ENCODE measurements around the gene LAGE3. TPM values are rescaled to one million over a fixed set of nuclear protein-coding genes. Genes with fewer than 3 reads are reported as not detected.

The LAGE3 gene
- total RNA-seq, 1 experiment from 2014 or later: 51.8 TPM

DNA sequence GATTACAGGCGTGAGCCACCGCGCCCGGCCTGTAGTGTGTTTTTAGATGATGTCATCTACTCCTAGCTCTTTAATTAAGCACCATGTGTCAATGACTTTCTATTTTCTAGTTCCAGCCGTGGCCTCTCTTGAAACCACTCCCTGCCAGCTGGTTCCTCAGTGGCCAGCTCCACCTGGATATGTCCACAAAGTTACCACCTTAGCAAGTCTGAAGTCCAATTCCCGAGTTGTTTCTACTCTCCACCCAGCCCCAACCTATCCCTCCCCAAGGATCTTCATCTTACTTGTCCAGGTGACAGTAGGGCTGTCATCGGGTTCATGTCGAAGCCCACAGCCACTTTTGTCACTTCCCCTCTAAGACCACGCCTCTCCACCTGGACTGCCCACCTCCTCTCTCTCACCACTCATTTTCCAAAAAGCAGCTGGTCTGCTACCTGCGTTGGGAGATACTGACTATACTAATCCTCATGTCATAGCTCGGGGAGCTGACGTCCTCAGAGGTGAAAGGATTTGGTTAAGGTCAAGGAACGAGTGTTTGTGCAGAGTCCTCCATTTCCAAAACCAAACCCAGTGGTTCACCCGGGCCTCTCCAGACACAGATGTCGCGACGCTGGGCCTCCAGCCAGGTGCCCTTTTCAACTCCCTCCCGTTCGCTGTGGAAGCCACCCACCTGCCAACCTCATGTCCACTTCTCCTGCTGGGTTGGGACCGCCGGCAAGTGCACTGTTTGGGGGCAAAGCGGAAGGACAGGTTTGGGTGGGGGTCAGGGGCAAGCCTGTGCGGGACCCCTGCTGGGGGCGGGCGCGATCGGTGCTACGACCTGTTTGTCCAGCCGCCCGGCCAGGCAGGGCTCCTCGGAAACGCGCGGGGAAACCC, 36.2 kb upstream of the LAGE3 start:
- Histone ChIP-seq H3K4me3 (ENCODE audit: low read length) (peak overlapping the region; percentile 89), H4K20me1 (ENCODE audit: insufficient read depth, low read depth, low read length) (no peaks in the 10 kb centered on the region), H3K27me3 (ENCODE audit: low read length) (no peaks in the 10 kb centered on the region), H3K36me3 (ENCODE audit: insufficient read depth, low read length) (no peaks in the 10 kb centered on the region), H3K9me3 (ENCODE audit: low read length) (no peaks in the 10 kb centered on the region), H3K4me2 (ENCODE audit: low read depth, low read length, poor library complexity, severe bottlenecking) (peak overlapping the region; percentile 64), H2AFZ (ENCODE audit: low read length) (no peak overlapping the region), H3K4me1 (ENCODE audit: low read length) (peaks cover 22% of the 10 kb centered on the region), H3K79me2 (ENCODE audit: low read length) (peaks cover 8% of the 10 kb centered on the region; the same call in 1 of the 2 replicates), H3K9me2 (replicated peaks; ENCODE audit: insufficient read depth, low read length) (no peaks in the 10 kb centered on the region), H3K27ac (ENCODE audit: low read length) (0 out of 2 replicates have a peak overlapping the region, but pooled peaks have one; percentile 17), H3K9ac (ENCODE audit: low read length) (peak overlapping the region; percentile 88)
- DNase-seq: peak; percentile 60

DNA sequence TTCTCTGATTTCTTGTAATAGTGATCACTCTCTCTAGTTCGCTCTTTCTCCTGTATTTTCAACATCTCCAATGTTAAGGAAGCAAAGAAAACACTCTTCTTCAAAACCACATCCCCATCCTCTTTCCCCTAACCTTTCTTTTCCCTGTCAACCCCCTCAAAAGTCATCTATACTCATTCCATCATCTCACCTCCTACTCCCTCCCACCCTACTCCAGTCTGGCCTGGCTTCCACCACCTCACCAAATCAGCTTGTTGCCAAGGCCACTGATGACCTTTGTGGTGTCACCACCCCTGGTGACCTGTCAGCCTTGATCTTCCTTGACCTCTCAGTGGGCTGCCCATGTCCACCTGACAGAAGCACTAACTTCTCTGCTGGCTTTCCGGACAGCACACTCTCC, 34.6 kb upstream of the LAGE3 start:
- Histone ChIP-seq H4K20me1 (ENCODE audit: insufficient read depth, low read depth, low read length) (no peaks in the 10 kb centered on the region), H3K27me3 (ENCODE audit: low read length) (no peaks in the 10 kb centered on the region), H2AFZ (ENCODE audit: low read length) (no peak overlapping the region), H3K9me3 (ENCODE audit: low read length) (no peaks in the 10 kb centered on the region), H3K4me1 (ENCODE audit: low read length) (peaks cover 22% of the 10 kb centered on the region), H3K9me2 (replicated peaks; ENCODE audit: insufficient read depth, low read length) (no peaks in the 10 kb centered on the region), H3K36me3 (ENCODE audit: insufficient read depth, low read length) (no peaks in the 10 kb centered on the region), H3K79me2 (ENCODE audit: low read length) (peaks cover 8% of the 10 kb centered on the region; the same call in 1 of the 2 replicates), H3K9ac (ENCODE audit: low read length) (no peak overlapping the region), H3K4me2 (ENCODE audit: low read depth, low read length, poor library complexity, severe bottlenecking) (no peak overlapping the region), H3K4me3 (ENCODE audit: low read length) (no peak overlapping the region), H3K27ac (ENCODE audit: low read length) (no peak overlapping the region)
- DNase-seq: no peak

DNA sequence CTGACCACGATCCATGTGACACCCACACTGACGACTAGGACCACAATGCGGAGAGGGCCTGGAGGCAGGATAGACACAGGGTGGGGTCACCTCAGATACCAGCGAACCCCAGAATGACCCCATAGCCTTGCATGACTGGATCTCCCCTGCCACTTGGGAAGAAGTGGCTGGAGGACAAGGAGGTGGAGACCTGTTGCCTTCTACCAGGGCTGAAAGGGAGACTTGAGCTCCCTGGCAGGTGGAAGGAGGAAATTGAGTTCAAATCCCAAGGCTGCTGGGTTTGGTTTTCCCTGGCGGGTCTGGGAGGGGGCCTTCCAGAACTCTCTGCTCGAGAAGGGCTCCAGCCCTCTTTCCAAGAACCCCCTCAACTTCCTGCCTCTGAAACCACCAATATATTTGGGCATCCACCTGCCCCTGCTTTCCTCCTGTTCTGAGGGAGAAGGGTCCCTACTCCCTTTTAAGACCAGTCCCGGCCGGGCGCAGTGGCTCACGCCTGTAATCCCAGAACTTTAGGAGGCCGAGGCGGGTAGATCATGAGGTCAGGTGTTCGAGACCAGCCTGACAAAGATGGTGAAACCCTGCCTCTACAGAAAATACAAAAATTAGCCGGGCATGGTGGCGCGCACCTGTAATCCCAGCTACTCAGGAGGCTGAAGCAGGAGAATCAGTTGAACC, 33.9 kb upstream of the LAGE3 start:
- Histone ChIP-seq H3K4me1 (ENCODE audit: low read length) (peaks cover 16% of the 10 kb centered on the region), H3K9ac (ENCODE audit: low read length) (no peak overlapping the region), H3K9me2 (replicated peaks; ENCODE audit: insufficient read depth, low read length) (no peaks in the 10 kb centered on the region), H3K4me3 (ENCODE audit: low read length) (no peak overlapping the region), H3K27me3 (ENCODE audit: low read length) (no peaks in the 10 kb centered on the region), H2AFZ (ENCODE audit: low read length) (no peak overlapping the region), H3K27ac (ENCODE audit: low read length) (no peak overlapping the region), H4K20me1 (ENCODE audit: insufficient read depth, low read depth, low read length) (no peaks in the 10 kb centered on the region), H3K36me3 (ENCODE audit: insufficient read depth, low read length) (no peaks in the 10 kb centered on the region), H3K4me2 (ENCODE audit: low read depth, low read length, poor library complexity, severe bottlenecking) (no peak overlapping the region), H3K9me3 (ENCODE audit: low read length) (no peaks in the 10 kb centered on the region), H3K79me2 (ENCODE audit: low read length) (peaks cover 8% of the 10 kb centered on the region; the same call in 1 of the 2 replicates)
- DNase-seq: no peak

DNA sequence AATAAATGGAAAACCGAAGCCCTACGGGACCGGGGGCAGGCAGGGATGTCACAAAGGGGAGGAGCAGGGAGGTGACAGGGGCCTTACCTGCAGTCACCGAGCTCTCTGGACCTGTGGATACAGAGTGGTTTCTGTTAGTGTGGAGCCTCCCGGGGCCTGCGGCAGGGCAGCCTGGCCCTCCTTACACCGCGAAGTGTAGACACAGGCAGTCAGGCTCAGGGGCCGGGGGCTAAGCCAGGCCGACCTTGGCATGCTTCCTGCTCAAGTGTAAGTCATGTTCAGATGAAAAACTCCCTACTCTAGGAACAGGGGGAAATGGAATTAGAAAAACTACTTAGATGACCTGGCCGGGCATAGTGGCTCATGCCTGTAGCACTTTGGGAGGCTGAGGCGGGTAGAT, 32.7 kb upstream of the LAGE3 start:
- Histone ChIP-seq H4K20me1 (ENCODE audit: insufficient read depth, low read depth, low read length) (no peaks in the 10 kb centered on the region), H3K4me2 (ENCODE audit: low read depth, low read length, poor library complexity, severe bottlenecking) (no peak overlapping the region), H3K4me1 (ENCODE audit: low read length) (peaks cover 10% of the 10 kb centered on the region), H3K9me3 (ENCODE audit: low read length) (no peaks in the 10 kb centered on the region), H3K79me2 (ENCODE audit: low read length) (peaks cover 8% of the 10 kb centered on the region; the same call in 1 of the 2 replicates), H3K27me3 (ENCODE audit: low read length) (no peaks in the 10 kb centered on the region), H3K9ac (ENCODE audit: low read length) (no peak overlapping the region), H3K4me3 (ENCODE audit: low read length) (no peak overlapping the region), H2AFZ (ENCODE audit: low read length) (no peak overlapping the region), H3K9me2 (replicated peaks; ENCODE audit: insufficient read depth, low read length) (no peaks in the 10 kb centered on the region), H3K36me3 (ENCODE audit: insufficient read depth, low read length) (no peaks in the 10 kb centered on the region), H3K27ac (ENCODE audit: low read length) (no peak overlapping the region)
- DNase-seq: no peak

DNA sequence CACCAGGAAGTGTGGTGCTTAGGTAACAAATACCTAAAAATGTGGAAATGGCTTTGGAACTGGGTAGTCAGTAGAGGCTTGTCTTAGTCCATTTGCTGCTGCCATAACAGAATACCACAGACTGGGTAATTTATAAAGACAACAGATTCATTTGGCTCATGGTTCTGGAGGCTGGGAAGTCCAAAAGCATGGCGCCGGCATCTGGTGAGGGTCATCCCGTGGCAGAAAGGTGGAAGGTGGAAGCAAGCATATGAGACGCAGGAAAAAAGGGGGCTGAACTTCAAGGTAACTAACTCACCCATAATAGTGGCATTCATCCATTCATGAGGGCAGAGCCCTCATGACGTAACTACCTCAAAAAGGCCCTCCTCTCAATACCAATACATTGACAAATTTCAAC, 30.4 kb upstream of the LAGE3 start:
- Histone ChIP-seq H3K9me2 (replicated peaks; ENCODE audit: insufficient read depth, low read length) (no peaks in the 10 kb centered on the region), H3K9me3 (ENCODE audit: low read length) (no peaks in the 10 kb centered on the region)

DNA sequence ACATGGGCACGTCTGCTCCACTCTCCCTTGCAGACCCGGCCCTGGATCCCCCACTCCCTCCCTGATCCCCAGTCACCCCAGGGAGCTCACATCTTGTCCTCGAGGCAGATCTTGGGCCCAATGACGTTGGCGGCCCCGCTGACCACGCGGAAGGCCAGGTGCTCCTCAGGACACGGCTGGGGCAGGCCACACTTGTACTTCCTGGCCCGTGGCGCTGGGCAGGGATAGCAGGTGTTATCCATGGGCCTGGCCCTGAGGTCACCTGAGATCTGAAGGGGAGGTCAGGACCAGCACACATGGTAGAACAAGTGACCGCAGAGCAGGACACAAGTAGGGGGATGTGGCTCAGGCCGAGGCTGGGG, 29.3 kb upstream of the LAGE3 start:
- Histone ChIP-seq H3K27ac (ENCODE audit: low read length) (no peak overlapping the region), H3K4me3 (ENCODE audit: low read length) (no peak overlapping the region), H3K4me1 (ENCODE audit: low read length) (no peaks in the 10 kb centered on the region), H3K9me3 (ENCODE audit: low read length) (no peaks in the 10 kb centered on the region), H3K27me3 (ENCODE audit: low read length) (no peaks in the 10 kb centered on the region), H2AFZ (ENCODE audit: low read length) (no peak overlapping the region), H3K36me3 (ENCODE audit: insufficient read depth, low read length) (no peaks in the 10 kb centered on the region), H3K4me2 (ENCODE audit: low read depth, low read length, poor library complexity, severe bottlenecking) (no peak overlapping the region), H4K20me1 (ENCODE audit: insufficient read depth, low read depth, low read length) (no peaks in the 10 kb centered on the region), H3K79me2 (ENCODE audit: low read length) (no peaks in the 10 kb centered on the region), H3K9ac (ENCODE audit: low read length) (no peak overlapping the region), H3K9me2 (replicated peaks; ENCODE audit: insufficient read depth, low read length) (no peaks in the 10 kb centered on the region)
- no peak for DNase-seq

More for the DNA sequence above, 30.4 kb upstream of the LAGE3 start:
- H3K27me3 ChIP-seq (ENCODE audit: low read length): no peaks in the 10 kb centered on the region
- no peaks in the 10 kb centered on the region for H3K79me2 ChIP-seq (ENCODE audit: low read length)
- DNase-seq: no peak
- no peaks in the 10 kb centered on the region for H3K36me3 ChIP-seq (ENCODE audit: insufficient read depth, low read length)
- H3K27ac ChIP-seq (ENCODE audit: low read length): no peak overlapping the region
- no peaks in the 10 kb centered on the region for H4K20me1 ChIP-seq (ENCODE audit: insufficient read depth, low read depth, low read length)
- H3K4me2 ChIP-seq (ENCODE audit: low read depth, low read length, poor library complexity, severe bottlenecking): no peak overlapping the region
- no peak overlapping the region for H3K4me3 ChIP-seq (ENCODE audit: low read length)
- H3K4me1 ChIP-seq (ENCODE audit: low read length): no peaks in the 10 kb centered on the region
- H3K9ac ChIP-seq (ENCODE audit: low read length): no peak overlapping the region
- H2AFZ ChIP-seq (ENCODE audit: low read length): no peak overlapping the region

DNA sequence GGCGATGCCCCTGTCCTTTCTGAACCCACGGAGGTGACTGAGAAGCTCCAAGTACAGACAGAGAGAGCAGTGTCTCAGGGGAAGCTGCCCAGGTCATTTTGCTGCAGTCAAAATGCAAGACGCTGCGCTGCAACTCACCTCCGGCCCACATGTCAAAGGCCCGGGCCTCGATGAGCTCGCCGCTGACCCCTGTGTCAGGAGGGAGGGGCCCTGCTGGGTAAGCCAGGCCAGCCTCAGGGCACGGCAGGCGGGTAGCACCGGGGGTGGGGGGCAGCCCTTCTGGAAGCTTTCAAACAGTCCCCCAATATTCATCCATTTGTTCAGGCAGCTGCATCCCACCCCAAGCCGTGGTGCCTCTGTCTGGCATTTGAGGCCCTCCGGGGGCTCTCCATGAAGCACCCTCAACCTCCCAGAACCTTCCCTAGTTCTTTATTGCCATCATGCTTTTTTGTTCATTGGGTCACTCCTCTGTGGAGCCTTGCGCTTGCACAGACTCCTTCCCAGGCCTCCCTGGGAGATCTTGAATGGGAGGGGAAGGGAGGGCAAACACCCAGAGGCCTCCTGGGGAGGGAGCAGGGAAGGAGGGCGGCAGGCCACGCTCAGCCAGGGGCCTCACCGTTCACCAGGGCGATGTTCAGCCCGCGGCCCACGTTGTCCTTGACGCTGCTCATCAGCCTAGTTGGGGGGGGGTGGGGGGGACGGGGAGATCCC, 28.7 kb upstream of the LAGE3 start:
- Histone ChIP-seq H3K9me2 (replicated peaks; ENCODE audit: insufficient read depth, low read length) (no peaks in the 10 kb centered on the region), H4K20me1 (ENCODE audit: insufficient read depth, low read depth, low read length) (no peaks in the 10 kb centered on the region), H2AFZ (ENCODE audit: low read length) (no peak overlapping the region), H3K36me3 (ENCODE audit: insufficient read depth, low read length) (no peaks in the 10 kb centered on the region), H3K4me3 (ENCODE audit: low read length) (no peak overlapping the region), H3K4me1 (ENCODE audit: low read length) (no peaks in the 10 kb centered on the region), H3K27ac (ENCODE audit: low read length) (no peak overlapping the region), H3K27me3 (ENCODE audit: low read length) (no peaks in the 10 kb centered on the region), H3K9ac (ENCODE audit: low read length) (no peak overlapping the region), H3K4me2 (ENCODE audit: low read depth, low read length, poor library complexity, severe bottlenecking) (no peak overlapping the region), H3K9me3 (ENCODE audit: low read length) (no peaks in the 10 kb centered on the region), H3K79me2 (ENCODE audit: low read length) (no peaks in the 10 kb centered on the region)
- DNase-seq: no peak
